GM19193 (cell line): ENCODE data around the gene GJA10.

Experiments
- POLR2A ChIP-seq: IDR thresholded peaks from 4 replicates; pipeline ENCODE4 v1.6.1; 2011; ENCODE audit not compliant: insufficient read depth, insufficient read length; ENCODE audit errors: extremely low read depth

The GJA10 gene

GRCh38 chr6:89894169-89894568 is at the start of gene GJA10:
TSS of gene GJA10 (plus strand) at chr6:89894469. CDS start at chr6:89894469, 0 bp downstream.
- no peak for TF ChIP-seq POLR2A

- no peak for TF ChIP-seq POLR2A
These were observed 41.2 kb upstream of the GJA10 start for GRCh38 chr6:89853068-89853467.

GRCh38 chr6:89858041-89858440 is 36.2 kb upstream of the GJA10 start:
- TF ChIP-seq POLR2A = no peak

- no peak for TF ChIP-seq POLR2A
These were observed 34.5 kb upstream of the GJA10 start for GRCh38 chr6:89859744-89860143.

GRCh38 chr6:89862273-89862672 is 32.0 kb upstream of the GJA10 start:
- no peak for TF ChIP-seq POLR2A

- TF ChIP-seq POLR2A = no peak
These were observed 31.6 kb upstream of the GJA10 start for GRCh38 chr6:89862698-89863097.

- no peak for TF ChIP-seq POLR2A
These were observed 28.1 kb upstream of the GJA10 start for GRCh38 chr6:89866024-89866678.

GRCh38 chr6:89873721-89874120 is 20.5 kb upstream of the GJA10 start:
- TF ChIP-seq POLR2A = no peak

- TF ChIP-seq POLR2A = no peak
These were observed 19.8 kb upstream of the GJA10 start for GRCh38 chr6:89874438-89874837.

- TF ChIP-seq POLR2A = no peak
These were observed 7.7 kb upstream of the GJA10 start for GRCh38 chr6:89886378-89887120.

- no peak for TF ChIP-seq POLR2A
These were observed 6.7 kb upstream of the GJA10 start for GRCh38 chr6:89887452-89888137.

GRCh38 chr6:89888138-89888514 is 6.1 kb upstream of the GJA10 start:
- no peak for TF ChIP-seq POLR2A

- no peak for TF ChIP-seq POLR2A
These were observed 5.4 kb upstream of the GJA10 start for GRCh38 chr6:89888871-89889270.

GRCh38 chr6:89895276-89895874 is 1.1 kb downstream of the GJA10 start:
- TF ChIP-seq POLR2A = no peak

- no peak for TF ChIP-seq POLR2A
These were observed 16.6 kb downstream of the GJA10 start for GRCh38 chr6:89910902-89911240.

GRCh38 chr6:89916136-89916920 is 22.1 kb downstream of the GJA10 start:
- TF ChIP-seq POLR2A = no peak

GRCh38 chr6:89917216-89917615 is 22.9 kb downstream of the GJA10 start:
- TF ChIP-seq POLR2A = no peak
